Epithelial cell of esophagus (primary cell): Measurements from ENCODE around the gene ITCH.

ENCODE experiments used
- DNase-seq: peaks from one replicate; pipeline ENCODE4 v3.0.0; 2010; ENCODE audit warnings: low read depth
- H3K4me3 ChIP-seq: 2 replicates; pipeline ENCODE4 v1.5.1; 2011; ENCODE audit warnings: mild to moderate bottlenecking, low read length, control low read depth
- TF ChIP-seq, protein P1 (sequence below): IDR thresholded peaks from 2 replicates; pipeline ENCODE4 v1.5.1; 2011; ENCODE audit warnings: low read depth, mild to moderate bottlenecking, low read length, control low read depth, inconsistent platforms; ENCODE audit not compliant: insufficient read depth; ENCODE audit errors: missing control alignments

Gene ITCH

DNA sequence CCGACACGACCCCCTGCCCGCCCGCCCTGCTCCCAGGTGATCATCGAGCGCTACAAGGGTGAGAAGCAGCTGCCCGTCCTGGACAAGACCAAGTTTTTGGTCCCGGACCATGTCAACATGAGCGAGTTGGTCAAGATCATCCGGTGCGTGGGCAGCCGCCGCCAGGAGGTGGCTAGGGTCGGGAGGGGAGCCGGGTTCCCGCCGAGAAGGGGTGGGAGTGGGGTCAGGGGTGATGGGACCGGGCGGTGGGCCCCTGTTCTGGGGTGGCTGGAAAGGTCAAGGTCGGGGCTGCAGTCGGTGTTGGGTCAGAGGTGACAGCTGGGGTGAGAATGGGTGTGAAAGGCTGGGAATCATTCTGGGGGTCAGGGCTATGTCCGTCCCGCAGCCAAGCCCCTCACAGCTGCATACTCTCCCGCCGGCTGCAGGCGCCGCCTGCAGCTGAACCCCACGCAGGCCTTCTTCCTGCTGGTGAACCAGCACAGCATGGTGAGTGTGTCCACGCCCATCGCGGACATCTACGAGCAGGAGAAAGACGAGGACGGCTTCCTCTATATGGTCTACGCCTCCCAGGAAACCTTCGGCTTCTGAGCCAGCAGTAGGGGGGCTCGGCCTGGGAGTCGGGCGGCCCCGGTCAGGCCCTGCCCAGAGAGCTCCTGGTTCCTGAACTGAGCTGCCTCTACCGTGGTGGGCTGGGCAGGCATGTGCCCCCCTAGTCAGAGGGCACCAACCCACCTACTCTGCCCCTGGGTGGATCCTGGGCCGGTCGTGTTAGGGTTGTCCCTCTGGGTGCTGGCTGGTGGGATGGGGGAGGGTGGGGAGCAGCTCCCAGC, 196.5 kb downstream of the ITCH start:
- no peak for DNase-seq
- peak overlapping the region; percentile 72 for H3K4me3 ChIP-seq
- TF ChIP-seq, protein P1, sequence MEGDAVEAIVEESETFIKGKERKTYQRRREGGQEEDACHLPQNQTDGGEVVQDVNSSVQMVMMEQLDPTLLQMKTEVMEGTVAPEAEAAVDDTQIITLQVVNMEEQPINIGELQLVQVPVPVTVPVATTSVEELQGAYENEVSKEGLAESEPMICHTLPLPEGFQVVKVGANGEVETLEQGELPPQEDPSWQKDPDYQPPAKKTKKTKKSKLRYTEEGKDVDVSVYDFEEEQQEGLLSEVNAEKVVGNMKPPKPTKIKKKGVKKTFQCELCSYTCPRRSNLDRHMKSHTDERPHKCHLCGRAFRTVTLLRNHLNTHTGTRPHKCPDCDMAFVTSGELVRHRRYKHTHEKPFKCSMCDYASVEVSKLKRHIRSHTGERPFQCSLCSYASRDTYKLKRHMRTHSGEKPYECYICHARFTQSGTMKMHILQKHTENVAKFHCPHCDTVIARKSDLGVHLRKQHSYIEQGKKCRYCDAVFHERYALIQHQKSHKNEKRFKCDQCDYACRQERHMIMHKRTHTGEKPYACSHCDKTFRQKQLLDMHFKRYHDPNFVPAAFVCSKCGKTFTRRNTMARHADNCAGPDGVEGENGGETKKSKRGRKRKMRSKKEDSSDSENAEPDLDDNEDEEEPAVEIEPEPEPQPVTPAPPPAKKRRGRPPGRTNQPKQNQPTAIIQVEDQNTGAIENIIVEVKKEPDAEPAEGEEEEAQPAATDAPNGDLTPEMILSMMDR: no peak

DNA sequence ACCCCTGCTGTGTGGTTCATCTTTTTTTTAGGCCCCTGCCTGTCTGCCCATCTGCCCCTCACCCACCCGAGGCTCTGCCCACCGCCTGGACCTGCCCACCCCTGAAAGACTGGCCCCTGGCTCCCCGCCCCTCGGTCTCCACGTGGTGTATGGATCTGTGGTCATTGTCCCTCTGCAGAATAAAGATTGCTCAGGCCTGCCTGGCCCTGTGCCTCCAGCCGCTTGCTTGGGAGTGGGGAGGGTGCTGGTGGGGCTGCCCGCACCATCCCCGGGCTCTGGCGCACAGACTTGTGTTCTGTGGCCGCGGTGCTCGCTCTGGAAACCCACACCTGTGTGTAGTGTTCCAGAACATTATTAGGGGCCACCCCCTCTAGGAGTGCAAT, 197.1 kb downstream of the ITCH start:
- H3K4me3 ChIP-seq: no peak overlapping the region
- DNase-seq: no peak
- TF ChIP-seq, protein P1: no peak

DNA sequence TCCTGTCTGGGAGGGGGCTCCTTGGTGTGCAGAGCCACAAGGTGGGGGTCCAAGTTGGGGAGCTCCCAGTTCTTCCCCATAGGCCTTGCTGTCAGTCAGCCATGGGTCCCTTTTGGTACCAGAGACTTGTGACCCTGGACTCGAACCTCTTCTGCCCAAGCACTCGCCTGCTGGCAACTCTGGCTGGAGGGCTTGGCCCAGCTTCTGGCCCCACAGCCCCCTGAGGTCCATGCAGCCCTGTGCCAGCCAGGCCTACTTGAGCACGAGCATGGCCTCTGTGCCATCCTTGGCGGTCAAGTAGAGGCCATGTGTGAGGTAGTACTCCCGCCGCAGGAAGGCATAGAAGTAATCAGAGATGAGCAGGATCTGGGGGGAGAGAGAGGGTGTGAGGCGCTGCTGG, 197.5 kb downstream of the ITCH start:
- no peak overlapping the region for H3K4me3 ChIP-seq
- DNase-seq: no peak
- TF ChIP-seq, protein P1: no peak
